HG02970 (cell line): ENCODE data around the gene P4HTM.
"Not testable (repeated sequence)": the region's sequence is repeated elsewhere in the genome, so short reads cannot be mapped to it uniquely, and the experiment has no call there.

Experiments
- ATAC-seq: cut with Tn5 transposase; IDR thresholded peaks from one replicate; pipeline ENCODE4 v1.9.1; 2021; ENCODE audit warnings: mild to moderate bottlenecking, moderate library complexity, moderate number of reproducible peaks; ENCODE audit not compliant: unreplicated experiment, low FRiP score

P4HTM gene

GRCh38 chr3:49007068-49007770, 17.2 kb downstream of the P4HTM start, which contains the start of gene WDR6:
Gene WDR6 (plus strand): TSS chr3:49007391. CDS start chr3:49007432, 41 bp downstream.
- ATAC-seq, result peak; percentile 90

DNA sequence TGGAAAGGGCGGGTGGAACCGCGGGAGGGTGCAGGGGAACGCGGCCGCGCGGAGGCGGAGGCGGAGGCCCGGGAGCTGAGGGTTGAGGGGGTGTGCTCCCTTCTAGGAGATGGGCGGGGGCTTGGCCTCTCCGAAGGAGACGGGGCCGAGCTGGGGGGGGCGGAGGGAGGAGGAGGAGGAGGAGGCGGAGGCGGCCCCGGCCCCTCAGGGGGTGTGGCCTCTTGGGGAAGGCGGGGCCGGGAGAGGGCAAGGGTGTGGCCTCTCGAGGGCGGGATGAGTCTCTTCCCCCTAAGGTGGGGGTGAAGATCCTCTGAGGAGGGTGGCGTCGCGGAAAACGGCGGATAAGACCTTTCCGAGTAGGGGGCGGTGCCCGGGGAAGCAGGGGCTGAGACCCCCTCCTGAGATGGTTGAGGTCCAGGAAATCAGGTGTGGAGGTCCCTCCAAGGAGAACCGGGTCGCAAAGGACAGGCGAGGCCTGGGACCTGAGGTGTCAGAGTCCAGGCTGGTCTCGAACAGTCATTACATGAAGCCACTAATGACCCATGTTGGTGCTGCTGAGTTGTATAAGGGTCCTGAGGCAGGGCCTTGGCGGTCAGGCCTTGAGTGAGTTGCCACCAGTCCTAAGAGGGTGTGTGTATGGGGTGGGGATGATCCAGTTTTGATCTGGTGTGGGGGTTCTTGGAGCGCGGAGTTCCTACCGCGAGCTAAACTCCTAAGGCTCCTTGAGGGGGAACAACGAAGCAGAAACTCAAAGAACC, 17.9 kb downstream of the P4HTM start:
- peak; percentile 29 for ATAC-seq

DNA sequence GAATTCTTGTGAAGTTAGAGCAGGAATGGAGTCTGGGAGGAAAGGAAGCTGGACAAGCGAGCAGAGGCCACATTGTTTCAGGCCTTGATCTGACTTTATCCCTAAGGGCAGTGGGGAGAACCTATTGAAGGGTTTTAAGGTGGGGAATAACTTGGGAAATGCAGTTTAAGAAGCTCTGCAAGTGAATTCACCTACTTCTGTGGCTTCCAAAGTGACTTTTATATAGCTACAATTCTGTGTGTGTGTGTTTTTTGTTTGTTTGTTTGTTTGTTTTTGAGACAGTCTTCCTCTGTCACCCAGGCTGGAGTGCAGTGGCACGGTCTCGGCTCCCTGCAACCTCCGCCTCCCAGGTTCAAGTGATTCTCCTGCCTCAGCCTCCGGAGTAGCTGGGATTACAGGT, 18.6 kb downstream of the P4HTM start:
- ATAC-seq, result not testable (repeated sequence)

GRCh38 chr3:49009396-49009795, 19.4 kb downstream of the P4HTM start:
- no peak for ATAC-seq

- no peak for ATAC-seq
Measured at GRCh38 chr3:49012441-49013017, 22.5 kb downstream of the P4HTM start.

DNA sequence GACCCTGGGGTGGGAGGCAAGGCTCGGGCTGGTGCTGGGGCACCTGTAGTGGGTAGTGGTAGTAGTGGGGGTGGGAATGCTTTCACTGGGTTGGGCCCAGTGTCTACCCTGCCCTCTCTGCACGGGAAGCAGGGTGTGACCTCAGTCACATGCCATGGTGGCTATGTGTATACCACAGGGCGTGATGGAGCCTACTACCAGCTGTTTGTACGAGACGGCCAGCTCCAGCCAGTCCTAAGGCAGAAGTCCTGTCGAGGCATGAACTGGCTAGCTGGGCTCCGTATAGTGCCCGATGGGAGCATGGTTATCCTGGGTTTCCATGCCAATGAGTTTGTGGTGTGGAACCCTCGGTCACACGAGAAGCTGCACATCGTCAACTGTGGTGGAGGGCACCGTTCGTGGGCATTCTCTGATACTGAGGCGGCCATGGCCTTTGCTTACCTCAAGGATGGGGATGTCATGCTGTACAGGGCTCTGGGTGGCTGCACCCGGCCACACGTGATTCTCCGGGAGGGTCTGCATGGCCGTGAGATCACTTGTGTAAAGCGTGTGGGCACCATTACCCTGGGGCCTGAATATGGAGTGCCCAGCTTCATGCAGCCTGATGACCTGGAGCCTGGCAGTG, 23.2 kb downstream of the P4HTM start:
- no peak for ATAC-seq

DNA sequence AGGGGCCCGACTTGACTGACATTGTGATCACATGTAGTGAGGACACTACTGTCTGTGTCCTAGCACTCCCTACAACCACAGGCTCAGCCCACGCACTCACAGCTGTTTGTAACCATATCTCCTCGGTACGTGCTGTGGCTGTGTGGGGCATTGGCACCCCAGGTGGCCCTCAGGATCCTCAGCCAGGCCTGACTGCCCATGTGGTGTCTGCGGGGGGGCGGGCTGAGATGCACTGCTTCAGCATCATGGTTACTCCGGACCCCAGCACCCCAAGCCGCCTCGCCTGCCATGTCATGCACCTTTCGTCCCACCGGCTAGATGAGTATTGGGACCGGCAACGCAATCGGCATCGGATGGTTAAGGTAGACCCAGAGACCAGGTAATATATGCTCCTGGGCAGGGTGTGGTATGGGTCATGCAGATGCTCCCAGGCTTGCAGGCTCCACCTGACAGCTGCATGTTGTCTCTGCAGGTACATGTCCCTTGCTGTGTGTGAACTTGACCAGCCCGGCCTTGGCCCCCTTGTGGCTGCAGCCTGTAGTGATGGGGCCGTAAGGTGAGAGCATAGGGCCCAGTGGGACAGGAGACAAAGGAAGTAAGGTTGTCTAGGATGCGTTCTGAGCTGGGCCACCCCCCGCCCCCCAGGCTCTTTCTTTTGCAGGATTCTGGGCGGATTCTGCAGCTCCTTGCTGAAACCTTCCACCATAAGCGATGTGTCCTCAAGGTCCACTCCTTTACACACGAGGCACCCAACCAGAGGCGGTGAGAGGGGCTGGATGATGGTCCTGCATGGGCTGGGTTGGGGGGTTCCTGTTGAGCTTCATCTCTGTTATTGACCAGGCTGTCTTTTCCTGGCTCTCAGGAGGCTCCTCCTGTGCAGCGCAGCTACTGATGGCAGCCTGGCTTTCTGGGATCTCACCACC, 24.0 kb downstream of the P4HTM start:
- no peak for ATAC-seq

- no peak for ATAC-seq
Measured at GRCh38 chr3:49015072-49015471, 25.0 kb downstream of the P4HTM start.

GRCh38 chr3:49015765-49016164, 25.7 kb downstream of the P4HTM start:
- no peak for ATAC-seq

- ATAC-seq, result no peak
Measured at GRCh38 chr3:49016414-49017228, 26.6 kb downstream of the P4HTM start.

GRCh38 chr3:49017229-49017970, 27.4 kb downstream of the P4HTM start:
- ATAC-seq, result no peak

- no peak for ATAC-seq
Measured at GRCh38 chr3:49017971-49018706, 28.1 kb downstream of the P4HTM start, which contains the start of gene DALRD3. Gene DALRD3 (minus strand): TSS chr3:49018580. CDS start chr3:49018564, 16 bp downstream.

- no peak for ATAC-seq
Measured at GRCh38 chr3:49018707-49019006, 28.6 kb downstream of the P4HTM start.

- no peak for ATAC-seq
Measured at GRCh38 chr3:49019941-49020329, 29.9 kb downstream of the P4HTM start.

DNA sequence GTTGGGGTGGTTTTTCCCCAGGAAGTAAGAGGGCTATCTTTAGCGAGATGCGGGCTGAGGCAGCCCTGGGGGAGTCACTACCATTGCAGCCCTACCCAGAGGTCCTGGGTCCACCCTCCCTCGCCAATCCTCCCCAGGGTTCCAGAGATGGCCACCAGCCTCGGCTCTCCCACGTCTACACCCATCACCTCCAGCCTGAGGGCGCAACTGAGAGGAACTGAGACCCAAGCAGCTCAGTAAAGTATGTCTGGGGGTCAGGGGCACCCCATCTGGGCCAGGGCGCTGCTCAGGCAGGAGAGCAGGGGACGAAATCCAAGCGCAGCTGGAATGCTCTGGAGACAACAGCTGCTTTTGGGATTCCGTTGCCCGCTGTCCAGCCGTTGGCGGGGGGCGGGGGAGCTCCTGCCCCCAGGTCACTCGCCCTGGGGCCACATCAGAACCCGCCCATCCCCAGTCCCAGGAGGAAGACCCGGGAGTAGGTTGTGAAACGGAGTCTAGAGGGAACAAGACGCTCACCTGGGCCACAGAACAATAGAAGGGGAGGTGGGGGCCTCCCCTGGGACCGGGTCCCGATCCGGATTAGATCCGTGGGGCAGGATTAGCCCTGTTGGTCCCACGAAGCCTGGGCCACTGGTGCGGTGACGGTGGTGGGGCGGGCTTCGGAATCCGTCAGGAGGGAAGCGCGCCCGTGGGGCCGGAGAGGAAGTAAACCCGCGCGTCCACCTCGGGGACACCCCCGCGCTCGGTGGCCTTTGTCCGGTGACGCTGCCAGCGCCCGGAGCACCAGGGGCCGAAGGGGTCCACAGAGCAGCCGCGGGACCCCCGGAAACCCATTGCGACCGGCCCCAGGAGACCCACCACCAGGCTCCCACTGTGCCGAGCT, 30.5 kb downstream of the P4HTM start:
- peak; percentile 7 for ATAC-seq

GRCh38 chr3:49021213-49021812, 31.3 kb downstream of the P4HTM start:
- peak; percentile 48 for ATAC-seq
